HG03520 (cell line): Measurements from ENCODE around the gene SCAPER.

Source experiments
- ATAC-seq: cut with Tn5 transposase; IDR thresholded peaks from one replicate; pipeline ENCODE4 v1.9.1; 2021; ENCODE audit warnings: mild to moderate bottlenecking, moderate library complexity; ENCODE audit not compliant: unreplicated experiment

Gene SCAPER, protein sequence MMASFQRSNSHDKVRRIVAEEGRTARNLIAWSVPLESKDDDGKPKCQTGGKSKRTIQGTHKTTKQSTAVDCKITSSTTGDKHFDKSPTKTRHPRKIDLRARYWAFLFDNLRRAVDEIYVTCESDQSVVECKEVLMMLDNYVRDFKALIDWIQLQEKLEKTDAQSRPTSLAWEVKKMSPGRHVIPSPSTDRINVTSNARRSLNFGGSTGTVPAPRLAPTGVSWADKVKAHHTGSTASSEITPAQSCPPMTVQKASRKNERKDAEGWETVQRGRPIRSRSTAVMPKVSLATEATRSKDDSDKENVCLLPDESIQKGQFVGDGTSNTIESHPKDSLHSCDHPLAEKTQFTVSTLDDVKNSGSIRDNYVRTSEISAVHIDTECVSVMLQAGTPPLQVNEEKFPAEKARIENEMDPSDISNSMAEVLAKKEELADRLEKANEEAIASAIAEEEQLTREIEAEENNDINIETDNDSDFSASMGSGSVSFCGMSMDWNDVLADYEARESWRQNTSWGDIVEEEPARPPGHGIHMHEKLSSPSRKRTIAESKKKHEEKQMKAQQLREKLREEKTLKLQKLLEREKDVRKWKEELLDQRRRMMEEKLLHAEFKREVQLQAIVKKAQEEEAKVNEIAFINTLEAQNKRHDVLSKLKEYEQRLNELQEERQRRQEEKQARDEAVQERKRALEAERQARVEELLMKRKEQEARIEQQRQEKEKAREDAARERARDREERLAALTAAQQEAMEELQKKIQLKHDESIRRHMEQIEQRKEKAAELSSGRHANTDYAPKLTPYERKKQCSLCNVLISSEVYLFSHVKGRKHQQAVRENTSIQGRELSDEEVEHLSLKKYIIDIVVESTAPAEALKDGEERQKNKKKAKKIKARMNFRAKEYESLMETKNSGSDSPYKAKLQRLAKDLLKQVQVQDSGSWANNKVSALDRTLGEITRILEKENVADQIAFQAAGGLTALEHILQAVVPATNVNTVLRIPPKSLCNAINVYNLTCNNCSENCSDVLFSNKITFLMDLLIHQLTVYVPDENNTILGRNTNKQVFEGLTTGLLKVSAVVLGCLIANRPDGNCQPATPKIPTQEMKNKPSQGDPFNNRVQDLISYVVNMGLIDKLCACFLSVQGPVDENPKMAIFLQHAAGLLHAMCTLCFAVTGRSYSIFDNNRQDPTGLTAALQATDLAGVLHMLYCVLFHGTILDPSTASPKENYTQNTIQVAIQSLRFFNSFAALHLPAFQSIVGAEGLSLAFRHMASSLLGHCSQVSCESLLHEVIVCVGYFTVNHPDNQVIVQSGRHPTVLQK (N-terminal part only)

DNA sequence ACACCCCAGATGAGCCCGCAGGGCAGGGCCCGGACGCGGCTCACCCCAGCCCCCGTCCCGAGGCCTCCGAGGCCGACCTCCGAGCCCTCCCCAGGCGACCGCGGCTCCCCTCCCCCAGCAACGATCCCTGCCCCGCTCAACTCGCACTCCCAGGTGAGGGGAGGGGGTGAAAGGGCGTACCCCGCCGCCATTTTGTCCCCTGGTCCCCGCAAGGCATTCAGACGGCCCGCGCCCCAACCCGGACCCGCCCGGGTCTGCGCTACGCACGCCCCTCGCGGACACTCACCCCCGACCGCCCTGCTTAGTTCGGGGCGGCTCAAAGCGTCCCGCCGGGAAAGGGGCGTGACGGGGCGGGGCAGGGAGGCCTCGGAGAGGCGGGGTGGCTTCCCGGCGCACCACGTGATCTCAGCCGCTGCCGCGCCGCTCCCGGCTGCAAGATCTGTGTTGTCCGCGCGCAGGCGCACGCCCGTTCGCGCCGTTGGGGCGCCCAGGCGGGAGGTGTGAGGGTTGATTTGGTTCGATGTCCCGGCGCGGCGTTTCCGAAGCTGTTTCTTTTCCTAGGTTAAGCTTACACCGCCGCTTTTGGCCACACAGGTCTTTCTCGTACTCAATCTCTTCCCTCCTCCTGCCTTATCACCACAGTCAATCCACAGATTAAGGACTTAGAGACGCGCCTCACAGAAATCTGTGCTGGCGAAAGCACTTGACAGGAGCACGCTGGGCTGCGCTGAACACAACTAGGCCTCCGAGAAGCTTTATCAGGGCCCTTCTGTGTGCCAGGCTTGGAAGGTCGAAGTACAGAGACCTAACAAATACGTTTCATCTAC is at the start of gene SCAPER:
TSS of gene SCAPER (minus strand) at position 328 of the 827 bp plus-strand sequence. CDS start 21,523 bp downstream, outside the sequence.
- peak; percentile 72 for ATAC-seq

DNA sequence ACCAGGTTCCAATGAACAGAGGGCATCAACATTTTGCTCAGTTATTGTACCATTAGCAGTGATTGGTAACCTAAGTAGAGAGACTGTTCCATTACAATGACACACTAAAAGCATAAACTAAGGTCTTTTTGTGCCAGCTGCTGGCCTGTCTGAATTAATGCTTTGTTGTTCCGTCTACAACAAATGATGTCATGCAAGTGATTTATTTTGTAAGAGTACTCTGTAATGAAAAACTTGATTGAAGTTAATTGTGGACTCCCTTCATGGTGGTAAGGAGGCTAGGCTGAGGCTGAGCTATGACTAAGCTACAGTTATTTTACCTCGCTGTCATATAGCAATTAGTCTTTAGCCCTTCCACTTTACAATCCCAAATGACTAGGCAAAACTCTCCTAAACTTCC is 49.6 kb upstream of the SCAPER start:
- no peak for ATAC-seq

DNA sequence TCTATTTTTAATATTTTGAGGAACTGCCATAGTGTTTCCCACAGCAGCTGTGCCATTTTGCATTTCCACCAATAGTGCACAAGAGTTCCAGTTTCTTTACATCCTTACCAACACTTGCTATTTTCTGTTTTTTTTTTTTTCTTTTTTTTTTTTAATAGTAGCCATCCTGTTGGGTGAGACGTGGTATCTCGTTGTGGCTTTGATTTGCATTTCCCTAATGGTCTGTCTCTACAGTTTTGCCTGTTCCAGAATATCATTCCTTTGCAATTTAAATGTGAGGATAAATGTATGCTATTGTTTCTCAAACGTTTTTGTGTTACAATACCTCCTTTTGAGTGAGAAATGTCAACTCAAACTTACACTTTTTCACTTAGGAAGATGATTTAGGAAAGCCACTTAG is 48.8 kb upstream of the SCAPER start:
- ATAC-seq: no peak

DNA sequence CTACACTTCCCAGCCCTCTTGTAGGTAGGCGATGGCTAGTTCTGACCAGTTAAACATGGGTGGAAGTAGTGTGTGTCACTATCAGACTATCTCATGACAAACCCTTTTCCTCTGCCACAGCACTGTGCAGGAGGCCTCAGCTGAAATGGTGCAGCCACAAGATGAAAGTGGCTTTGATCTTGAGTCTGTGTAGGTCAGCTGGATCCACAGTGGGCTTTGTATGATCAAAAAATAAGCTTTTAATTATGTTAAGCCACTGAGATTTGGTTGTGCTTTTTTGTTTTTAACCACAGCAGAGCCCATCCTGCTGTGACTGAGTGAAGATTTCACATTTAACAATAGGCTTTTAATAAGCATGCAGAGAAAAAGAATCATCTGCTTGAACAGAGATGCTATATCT is 46.1 kb upstream of the SCAPER start:
- no peak for ATAC-seq

DNA sequence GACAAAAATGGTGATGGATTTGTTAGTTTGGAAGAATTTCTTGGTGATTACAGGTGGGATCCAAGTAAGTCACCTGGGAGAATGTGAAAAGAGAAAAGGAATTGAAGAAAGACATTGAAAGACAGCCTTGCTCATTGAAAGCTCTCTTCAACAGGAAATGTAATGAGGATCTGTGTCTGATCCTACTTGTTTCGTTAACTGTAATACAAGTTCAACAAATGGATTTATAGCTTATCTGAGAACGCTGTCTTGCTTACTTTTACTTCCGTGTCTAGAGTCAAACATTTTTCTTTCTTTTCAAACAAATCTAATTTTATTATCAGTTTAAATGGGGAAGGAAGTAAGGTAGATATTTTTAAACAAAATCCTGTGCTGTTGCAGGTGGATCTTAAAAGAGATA is 42.3 kb upstream of the SCAPER start:
- no peak for ATAC-seq

DNA sequence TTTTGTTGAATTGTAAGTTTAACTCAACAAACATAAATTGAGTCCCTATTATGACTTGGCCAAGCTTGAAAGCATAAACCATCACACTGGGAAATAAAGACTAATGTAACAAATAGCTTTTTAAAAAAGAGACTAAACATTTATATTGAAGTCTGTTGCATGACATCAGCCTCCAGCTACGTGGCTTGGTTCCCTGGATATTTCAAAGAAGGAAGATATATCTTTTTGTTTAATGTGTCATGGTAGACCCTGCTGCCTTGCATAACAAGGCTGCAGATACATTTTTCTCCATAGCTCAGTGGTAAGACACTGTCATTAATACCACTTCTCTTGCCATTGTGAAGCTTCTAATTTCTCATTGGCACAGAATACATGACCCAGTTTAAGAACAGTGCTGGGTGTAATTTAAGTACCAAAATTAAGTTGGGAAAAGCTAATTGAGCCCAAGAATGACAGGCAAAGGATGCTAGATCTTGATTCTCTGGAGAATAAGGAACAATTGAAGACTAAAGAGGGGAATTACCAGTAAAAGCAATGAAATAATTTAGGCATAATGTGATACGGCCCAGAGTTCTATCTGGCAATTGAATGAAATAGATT is 40.5 kb upstream of the SCAPER start:
- no peak for ATAC-seq

DNA sequence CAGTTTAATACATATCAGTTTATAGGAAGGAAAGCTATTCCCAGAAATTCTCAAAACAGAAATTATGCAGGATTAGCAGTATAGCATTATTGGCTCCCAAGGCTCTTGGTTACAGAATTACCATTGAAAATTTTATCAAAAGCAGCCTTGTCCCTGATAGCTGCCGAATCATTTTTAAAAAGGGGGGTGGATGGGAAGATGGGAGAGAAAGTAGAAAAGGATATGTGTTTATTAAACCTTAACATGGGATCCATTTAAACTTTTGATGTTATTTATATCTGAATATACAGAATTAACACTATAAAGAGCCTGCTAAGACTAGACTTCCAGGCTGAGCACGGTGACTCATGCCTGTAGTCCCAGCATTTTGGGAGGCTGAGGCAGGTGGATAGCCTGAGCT is 37.2 kb upstream of the SCAPER start:
- ATAC-seq: no peak

DNA sequence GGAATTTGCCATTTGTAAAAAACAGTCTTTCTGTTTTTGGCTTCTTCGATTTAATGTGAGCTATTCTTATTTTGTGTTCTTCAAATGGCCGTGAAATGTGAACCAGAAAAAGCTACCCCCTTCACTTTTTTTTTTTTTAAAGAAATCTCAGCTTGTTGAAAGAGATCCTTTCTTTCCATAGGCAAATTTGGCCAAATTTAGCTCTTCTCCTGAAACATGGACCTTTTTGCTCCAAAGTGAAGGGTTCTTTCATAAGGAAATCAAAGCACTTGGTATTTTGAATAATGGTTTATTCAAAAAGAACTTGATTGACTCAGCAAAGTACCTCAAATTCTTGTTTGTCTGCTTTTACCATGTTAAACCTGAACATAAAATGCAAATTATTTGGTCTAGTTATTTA is 36.5 kb upstream of the SCAPER start:
- ATAC-seq: no peak

DNA sequence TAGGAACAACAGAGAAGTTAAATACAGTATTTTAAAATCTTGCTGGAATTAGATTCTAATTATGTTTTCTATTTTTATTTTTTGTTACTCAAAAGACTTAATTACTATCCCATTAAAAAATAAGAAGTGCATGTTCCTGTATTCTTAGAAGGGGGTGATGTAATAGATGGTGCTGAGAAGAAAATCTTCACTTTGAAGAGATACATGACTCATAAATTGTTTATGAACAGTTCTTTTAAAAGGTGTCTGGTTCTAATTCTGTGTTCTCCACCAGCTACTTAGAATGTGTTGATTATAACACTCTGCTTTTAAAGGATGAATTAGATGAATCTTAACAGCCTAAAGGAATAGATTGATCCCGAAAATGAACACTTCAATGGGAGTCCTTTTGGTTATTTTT is 34.6 kb upstream of the SCAPER start:
- ATAC-seq: no peak

DNA sequence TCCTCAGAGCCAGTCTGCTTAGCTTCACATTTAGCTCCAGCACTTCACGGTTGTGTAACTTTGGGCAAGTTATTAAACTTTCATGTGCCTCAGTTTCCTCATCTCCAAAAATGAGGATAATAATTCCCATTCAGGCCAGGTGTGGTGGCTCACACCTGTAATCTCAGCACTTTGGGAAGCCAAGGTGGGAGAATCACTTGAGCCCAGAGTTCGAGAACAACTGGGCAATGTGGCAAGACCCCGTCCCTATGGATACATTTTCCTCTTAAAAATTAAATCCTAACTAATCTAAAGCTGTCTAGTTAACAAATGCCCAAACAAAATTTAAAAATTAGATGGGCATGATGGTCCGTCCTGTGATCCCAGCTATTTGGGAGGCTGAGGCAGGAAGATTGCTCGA is 33.6 kb upstream of the SCAPER start:
- no peak for ATAC-seq

DNA sequence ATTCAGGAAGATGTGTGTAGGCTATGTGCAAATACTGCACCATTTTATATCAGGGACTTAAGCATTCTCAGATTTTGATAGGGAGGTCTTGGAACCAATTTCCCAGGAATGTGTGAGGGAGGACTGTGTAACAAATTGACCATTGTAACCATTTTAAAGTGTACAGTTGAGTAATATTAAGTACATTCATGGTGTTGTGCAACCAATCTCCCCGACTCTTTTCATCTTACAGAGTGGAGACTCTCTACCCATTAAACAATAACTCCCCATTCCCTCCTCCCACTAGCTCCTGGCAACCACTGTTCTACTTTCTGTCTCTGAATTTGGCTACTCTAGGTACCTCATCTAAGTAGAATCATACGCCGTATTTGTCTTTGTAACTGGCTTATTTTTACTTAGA is 31.5 kb upstream of the SCAPER start:
- ATAC-seq: no peak

DNA sequence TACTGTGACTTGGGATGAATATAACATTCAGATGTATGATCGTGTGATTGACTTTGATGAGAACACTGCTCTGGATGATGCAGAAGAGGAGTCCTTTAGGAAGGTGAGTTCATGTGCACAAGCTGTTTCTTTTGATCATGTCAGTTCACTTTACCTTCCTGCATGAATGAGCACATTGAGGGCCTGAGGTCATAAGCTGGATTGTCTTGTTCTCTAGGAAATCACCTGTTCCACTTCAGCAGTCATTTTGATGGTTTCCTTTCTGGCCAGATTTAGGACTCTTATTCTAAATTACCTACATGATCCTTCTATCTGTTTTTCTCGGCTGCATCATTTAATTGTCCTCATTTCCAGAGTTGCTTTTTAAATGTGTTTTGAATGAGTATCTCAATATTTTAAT is 30.5 kb upstream of the SCAPER start:
- ATAC-seq: no peak

DNA sequence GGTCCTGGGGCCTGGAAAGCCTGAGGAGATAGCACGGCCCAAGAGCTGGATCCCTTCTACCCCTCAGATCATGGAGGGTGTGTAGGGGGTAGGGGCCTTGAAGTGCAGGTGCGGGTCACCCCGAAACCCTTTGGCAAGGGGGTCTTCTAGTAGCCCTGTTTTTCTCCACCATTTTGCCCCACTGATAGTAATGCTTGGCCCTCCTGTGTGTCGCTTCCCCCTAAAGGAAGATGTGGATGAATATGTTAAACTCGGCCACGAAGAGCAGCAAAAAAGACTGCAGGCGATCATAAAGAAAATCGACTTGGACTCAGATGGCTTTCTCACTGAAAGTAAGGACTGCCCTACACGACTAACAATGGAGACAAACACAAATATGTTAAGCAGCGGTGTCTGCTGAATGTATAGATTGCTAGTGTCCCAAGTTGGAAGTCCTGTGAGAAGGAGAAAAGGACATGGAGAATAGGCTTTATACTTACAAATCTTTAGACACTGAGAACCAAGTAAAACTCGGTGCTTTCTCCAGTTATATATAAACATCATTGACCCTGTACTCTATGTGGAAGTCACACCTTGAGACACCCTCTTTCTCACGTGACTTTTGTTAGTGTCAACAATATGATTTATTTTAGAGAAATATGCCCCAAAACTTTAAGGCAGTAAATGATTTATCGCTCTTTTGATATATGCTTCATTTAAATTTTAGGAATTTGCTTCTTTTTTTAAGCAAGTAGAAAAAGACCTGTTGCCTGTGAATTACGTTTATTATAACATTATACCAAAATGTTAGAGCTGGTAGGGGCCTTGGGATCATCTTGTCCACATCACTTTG is 27.2 kb upstream of the SCAPER start:
- no peak for ATAC-seq

DNA sequence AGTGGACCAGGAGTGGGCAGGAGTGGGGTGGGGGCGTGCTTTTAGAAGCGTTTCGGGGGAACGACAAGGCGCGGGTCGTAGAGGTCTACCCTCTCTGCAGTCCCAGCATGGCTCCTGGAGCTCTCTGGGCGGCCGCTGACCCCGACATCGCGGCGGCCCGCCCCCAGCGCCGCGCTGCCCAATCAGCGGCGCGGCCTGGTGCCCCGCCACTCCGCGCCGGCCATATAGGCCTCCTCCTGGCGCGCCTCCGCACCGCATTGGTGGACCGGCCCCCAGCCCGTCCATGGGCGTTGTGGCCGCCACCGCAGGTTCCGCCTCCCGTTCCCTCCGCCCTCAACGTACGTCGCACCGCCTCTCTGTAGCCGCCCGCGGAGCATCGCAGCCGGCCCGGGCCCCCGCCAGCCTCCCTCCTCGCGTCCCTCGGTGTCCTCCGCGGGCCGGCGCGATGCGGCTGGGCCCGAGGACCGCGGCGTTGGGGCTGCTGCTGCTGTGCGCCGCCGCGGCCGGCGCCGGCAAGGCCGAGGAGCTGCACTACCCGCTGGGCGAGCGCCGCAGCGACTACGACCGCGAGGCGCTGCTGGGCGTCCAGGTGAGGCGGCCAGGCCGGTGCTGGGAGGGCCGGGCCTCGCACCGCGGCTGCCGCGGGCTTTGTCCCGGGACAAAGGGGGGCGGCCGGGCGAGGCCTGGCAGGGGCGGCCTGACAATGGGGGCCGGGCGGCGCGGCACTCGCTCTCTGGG is 26.4 kb upstream of the SCAPER start, which contains the start of gene RCN2:
TSS of gene RCN2 (plus strand) at position 353 of the 738 bp plus-strand sequence. CDS start at position 446, 93 bp downstream.
- peak; percentile 98 for ATAC-seq

DNA sequence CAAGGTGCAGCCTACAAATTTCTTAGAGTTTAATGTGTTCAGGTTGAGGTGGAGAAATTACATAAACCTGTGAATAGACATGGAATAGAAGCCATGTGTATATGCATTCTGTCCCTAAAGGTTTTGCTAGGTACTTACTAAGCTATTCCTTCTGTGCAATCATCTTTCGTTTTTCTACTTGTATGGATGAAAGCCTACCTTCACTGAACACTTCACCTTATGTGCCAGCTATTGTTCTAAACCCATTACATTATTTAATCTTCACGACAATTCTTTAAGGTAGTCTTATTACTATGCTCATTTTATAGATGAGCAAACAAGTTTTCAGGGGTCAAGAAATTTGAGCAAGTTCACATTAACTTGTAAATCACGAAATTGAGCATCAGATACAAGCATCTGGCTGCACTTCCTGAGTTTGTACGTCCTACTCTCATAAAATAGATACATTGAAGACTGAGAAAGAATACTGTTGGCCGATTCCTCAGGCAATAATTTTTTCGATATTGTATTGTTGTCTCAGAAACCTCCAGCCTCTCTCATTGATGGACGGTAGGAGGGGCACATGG is 25.8 kb upstream of the SCAPER start:
- ATAC-seq: no peak

DNA sequence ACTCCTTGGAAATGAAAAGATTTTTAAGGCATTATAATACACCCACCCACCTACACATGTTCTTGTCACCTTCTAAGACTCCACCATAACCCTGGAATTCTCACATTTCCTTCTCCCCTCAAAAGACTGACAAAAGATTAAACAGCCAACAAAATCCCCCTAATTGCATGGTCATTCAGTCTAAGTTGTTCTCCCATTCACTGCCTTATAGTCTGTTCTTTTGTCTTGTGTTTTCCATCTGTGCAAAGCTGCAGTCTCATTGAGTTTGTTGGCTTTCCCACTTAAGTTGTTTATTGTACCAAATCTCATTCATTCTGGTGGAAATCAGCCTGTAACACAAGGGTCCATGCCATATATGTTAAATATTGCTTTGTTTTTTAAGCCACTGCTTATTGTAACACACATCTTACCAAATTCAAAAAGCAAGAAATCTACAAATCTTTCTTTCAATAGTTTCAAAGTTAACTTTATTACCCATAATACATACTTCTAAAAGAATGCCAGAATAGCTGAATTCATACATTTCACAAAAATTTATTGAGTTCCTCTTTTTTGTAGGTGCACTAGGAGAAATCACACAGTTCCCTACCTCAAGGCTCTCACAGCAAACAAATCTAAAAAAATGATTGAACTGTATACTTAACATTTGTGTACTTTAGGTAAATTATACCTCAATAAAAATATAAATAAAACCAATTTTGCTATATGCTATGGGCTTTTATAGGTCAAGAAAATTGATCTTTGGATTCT is 24.0 kb upstream of the SCAPER start:
- ATAC-seq: no peak

DNA sequence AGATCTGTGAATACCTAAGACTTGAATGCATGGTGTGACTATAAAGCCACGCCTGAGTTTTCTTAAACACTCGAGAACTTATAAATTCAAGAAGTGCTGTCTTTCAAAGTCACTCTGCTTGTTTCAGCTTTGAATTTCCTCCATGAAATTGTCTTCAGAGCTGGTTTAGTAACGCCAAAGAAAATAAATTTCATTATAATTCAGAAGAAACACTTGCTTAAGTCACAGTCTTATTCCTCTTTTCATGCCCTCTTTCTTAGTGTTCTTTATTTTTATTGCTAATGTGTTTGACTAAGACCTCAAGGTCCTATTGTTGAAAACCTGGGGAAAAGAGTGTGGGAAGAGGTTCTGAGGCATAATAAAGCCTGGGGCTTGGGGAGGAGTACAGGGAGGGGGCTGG is 23.1 kb upstream of the SCAPER start:
- no peak for ATAC-seq
